Vagina (tissue), 2 donors: ENCODE results near the gene UTY. TPM values are rescaled to one million over a fixed set of nuclear protein-coding genes. Genes with fewer than 3 reads are reported as not detected.

Experiments
- DNase-seq, 2 donors: peaks; one replicate each; pipeline ENCODE4 v3.0.0-alpha.2; 2017; ENCODE audit errors: extremely low spot score in 2 of 2
- H3K27ac ChIP-seq: fragments of 200-600 bp; sonication (generic); one replicate; pipeline ENCODE4 v1.5.1; 2019
- H3K27me3 ChIP-seq: fragments of 200-600 bp; sonication (generic); one replicate; pipeline ENCODE4 v1.5.1; 2019
- H3K36me3 ChIP-seq, 2 donors: fragments of 200-600 bp; sonication (generic); one replicate each; pipeline ENCODE4 v1.5.1; 2017 to 2019
- H3K4me1 ChIP-seq: fragments of 200-600 bp; sonication (generic); one replicate; pipeline ENCODE4 v1.5.1; 2019
- H3K4me3 ChIP-seq, 2 donors: fragments of 200-600 bp; sonication (generic); 1 replicate in 1 of 2; 2 replicates in 1 of 2; pipeline ENCODE4 v1.5.1; 2016 to 2019
- H3K9me3 ChIP-seq: fragments of 200-600 bp; sonication (generic); one replicate; pipeline ENCODE4 v1.5.1; 2019
- POLR2A ChIP-seq, 2 donors: fragments of 450-650 bp; IDR thresholded peaks; one replicate each; pipeline ENCODE4 v1.6.1; 2017; ENCODE audit warnings: antibody characterized with exemption in 2 of 2, mild to moderate bottlenecking in 2 of 2, moderate library complexity in 2 of 2
- POLR2AphosphoS5 ChIP-seq, 2 donors: sonication (generic); formaldehyde crosslinking; IDR thresholded peaks; one replicate each; pipeline ENCODE4 v1.9.0; 2017; ENCODE audit warnings: antibody characterized with exemption in 2 of 2, mild to moderate bottlenecking in 2 of 2, low read depth in 1 of 2; ENCODE audit not compliant: insufficient read depth in 1 of 2
- intact Hi-C: fragments of 100-400 bp; cut with DNase I; formaldehyde crosslinking; loops from one replicate; pipeline ENCODE4 v1.15.1; 2023
- total RNA-seq: library from RNA; depleted of rRNA; stranded (reverse); fragments of >200 nt; gene quantifications from one replicate; pipeline ENCODE4 v1.2.3, GENCODE V29; 2016
- TF ChIP-seq, protein P1 (sequence below), 3 experiments: fragments of 450-650 bp in 2 of 3; fragments of 200-600 bp in 1 of 3; sonication (generic) in 1 of 3; IDR thresholded peaks; one replicate each; pipeline ENCODE4 v1.5.1; 2017 to 2019; ENCODE audit warnings: antibody characterized with exemption in 3 of 3, mild to moderate bottlenecking in 2 of 3, moderate library complexity in 2 of 3

UTY gene
- total RNA-seq, 1 donor from 2014 or later = not detected

DNA sequence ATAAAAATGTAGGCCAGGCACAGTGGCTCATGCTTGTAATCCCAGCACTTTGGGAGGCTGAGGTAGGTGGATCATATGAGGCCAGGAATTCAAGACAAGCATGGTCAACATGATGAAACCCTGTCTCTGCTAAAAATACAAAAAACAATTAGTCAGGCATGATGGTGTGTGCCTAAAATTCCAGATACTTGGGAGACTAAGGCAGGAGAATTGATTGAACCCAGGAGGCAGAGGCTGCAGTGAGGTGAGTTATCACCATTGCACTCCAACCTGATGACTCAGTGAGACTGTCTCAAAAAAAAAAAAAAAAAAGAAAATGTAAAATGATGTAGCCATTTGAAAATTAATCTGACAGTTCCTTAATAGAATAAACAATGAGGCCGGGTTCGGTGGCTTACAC is 171.9 kb downstream of the UTY start:
- Histone ChIP-seq H3K27ac (no peak overlapping the region), H3K4me1 (no peaks in the 10 kb centered on the region), H3K4me3 (no peak overlapping the region), H3K27me3 (no peaks in the 10 kb centered on the region), H3K36me3 (no peaks in the 10 kb centered on the region), H3K9me3 (no peaks in the 10 kb centered on the region)
- TF ChIP-seq POLR2AphosphoS5 (IDR thresholded peaks at IDR 0.05; ENCODE audit: insufficient read depth in 1 of 2, low read depth in 1 of 2) = no peak
- TF ChIP-seq, protein P1, sequence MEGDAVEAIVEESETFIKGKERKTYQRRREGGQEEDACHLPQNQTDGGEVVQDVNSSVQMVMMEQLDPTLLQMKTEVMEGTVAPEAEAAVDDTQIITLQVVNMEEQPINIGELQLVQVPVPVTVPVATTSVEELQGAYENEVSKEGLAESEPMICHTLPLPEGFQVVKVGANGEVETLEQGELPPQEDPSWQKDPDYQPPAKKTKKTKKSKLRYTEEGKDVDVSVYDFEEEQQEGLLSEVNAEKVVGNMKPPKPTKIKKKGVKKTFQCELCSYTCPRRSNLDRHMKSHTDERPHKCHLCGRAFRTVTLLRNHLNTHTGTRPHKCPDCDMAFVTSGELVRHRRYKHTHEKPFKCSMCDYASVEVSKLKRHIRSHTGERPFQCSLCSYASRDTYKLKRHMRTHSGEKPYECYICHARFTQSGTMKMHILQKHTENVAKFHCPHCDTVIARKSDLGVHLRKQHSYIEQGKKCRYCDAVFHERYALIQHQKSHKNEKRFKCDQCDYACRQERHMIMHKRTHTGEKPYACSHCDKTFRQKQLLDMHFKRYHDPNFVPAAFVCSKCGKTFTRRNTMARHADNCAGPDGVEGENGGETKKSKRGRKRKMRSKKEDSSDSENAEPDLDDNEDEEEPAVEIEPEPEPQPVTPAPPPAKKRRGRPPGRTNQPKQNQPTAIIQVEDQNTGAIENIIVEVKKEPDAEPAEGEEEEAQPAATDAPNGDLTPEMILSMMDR (IDR thresholded peaks at IDR 0.05) = no peak
- no peak for TF ChIP-seq POLR2A (IDR thresholded peaks at IDR 0.05)
- intact Hi-C loops = no loop called here
- no peak for DNase-seq

DNA sequence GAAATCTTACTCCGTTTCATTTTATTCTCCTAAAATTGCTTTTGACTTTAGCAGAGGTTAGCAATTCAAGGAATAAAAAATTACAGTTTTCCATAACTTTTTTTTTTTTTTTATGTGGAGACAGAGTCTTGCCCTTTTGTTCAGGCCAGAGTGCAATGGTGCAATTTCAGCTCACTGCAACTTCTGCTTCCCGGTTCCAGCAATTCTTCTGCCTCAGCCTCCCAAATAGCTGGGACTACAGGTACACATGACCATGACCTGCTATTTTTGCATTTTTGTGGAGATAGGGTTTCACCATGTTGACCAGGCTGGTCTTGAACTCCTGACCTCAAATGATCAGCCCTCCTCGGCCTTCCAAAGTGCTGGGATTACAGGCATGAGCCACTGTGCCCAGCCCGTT is 179.0 kb downstream of the UTY start:
- Histone ChIP-seq H3K9me3 (no peaks in the 10 kb centered on the region), H3K27ac (no peak overlapping the region), H3K4me3 (no peak overlapping the region), H3K27me3 (no peaks in the 10 kb centered on the region), H3K4me1 (no peaks in the 10 kb centered on the region), H3K36me3 (no peaks in the 10 kb centered on the region)
- intact Hi-C loops = no loop called here
- no peak for TF ChIP-seq POLR2AphosphoS5 (IDR thresholded peaks at IDR 0.05; ENCODE audit: insufficient read depth in 1 of 2, low read depth in 1 of 2)
- no peak for TF ChIP-seq POLR2A (IDR thresholded peaks at IDR 0.05)
- TF ChIP-seq, protein P1 (IDR thresholded peaks at IDR 0.05) = no peak
- DNase-seq = no peak

DNA sequence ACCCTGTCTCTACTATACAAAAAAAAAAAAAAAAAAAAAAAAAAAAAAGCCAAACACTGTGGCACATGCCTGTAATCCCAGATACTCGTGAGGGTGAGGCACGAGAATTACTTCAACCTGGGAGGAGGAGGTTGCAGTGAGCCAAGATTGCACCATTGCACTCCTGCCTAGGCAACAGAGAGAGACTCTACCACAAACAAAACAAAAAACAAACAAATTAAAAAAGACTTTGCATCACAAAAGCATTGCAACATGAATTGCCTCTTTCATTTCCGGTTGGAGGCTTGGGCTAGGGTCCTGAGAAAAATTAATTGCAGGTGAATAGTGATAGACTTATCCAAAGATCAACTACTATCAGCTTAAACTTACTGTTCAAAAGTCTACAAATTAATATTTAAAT is 180.4 kb downstream of the UTY start:
- no peaks in the 10 kb centered on the region for H3K36me3 ChIP-seq
- no peaks in the 10 kb centered on the region for H3K9me3 ChIP-seq
- intact Hi-C loops = no loop called here

DNA sequence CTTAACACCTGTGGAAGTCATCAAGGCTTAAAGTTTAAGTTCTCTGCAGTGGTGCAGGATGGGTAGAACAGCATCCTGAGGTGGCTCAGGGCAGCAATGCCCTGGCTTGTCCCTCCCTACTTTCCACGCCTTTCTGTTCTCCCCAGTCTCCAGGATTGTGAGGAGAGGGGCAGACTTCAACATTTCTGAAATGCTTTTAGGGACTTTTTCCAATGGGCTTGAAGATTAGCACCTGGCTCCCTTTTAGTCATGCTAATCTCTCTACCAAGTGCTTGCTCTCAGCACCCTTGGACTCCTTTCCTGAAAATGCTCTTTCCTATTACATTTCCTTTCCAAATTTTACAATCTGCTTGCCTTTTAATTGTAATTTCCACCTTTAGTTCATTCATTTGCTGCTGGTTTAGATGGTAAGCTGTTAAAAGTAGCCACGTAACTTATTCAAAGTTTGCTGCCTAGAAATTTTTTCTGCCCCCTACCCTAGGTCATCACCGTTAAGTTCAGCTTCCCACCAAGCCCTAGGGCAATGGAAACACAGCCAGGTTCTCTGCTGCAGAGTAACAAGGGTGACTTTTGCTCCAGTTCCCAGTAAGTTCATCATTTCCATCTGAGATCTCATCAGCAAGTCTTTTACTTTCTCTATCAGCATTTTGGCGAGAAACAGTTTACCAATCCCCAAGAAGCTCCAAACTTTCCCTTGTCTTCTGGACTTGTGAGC is 183.5 kb downstream of the UTY start:
- TF ChIP-seq, protein P1 (IDR thresholded peaks at IDR 0.05) = no peak
- TF ChIP-seq POLR2A (IDR thresholded peaks at IDR 0.05) = no peak
- Histone ChIP-seq H3K9me3 (no peaks in the 10 kb centered on the region), H3K27me3 (no peaks in the 10 kb centered on the region), H3K4me1 (no peaks in the 10 kb centered on the region), H3K27ac (no peak overlapping the region), H3K36me3 (no peaks in the 10 kb centered on the region), H3K4me3 (no peak overlapping the region)
- intact Hi-C loops = no loop called here
- DNase-seq = no peak

More for the DNA sequence above, 180.4 kb downstream of the UTY start:
- Histone ChIP-seq H3K4me3 (no peak overlapping the region), H3K27me3 (no peaks in the 10 kb centered on the region), H3K27ac (no peak overlapping the region), H3K4me1 (no peaks in the 10 kb centered on the region)
- TF ChIP-seq POLR2AphosphoS5 (IDR thresholded peaks at IDR 0.05; ENCODE audit: insufficient read depth in 1 of 2, low read depth in 1 of 2) (no peak), POLR2A (IDR thresholded peaks at IDR 0.05) (no peak)
- TF ChIP-seq, protein P1 (IDR thresholded peaks at IDR 0.05) = no peak
- DNase-seq = no peak

DNA sequence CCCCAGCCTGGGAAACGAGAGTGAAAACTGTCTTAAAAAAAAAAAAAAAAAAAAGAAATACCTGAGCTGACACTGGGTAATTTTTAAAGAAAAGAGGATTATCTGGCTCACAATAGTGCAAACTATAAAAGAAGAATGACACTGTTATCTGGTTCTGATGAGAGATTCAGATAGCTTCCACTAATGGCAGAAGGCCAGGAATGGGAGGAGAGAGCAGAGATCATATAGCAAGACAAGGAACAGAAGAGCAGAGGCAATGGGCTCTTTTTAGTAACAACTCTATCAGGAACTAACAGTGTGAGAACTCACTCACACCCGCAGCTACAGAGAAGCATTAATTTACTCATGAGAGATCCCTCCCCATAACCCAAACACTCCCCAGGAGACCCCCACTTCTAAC is 184.8 kb downstream of the UTY start:
- intact Hi-C loops = no loop called here
- H3K27me3 ChIP-seq = no peaks in the 10 kb centered on the region
- H3K36me3 ChIP-seq = no peaks in the 10 kb centered on the region
- H3K4me1 ChIP-seq = no peaks in the 10 kb centered on the region
- no peak for DNase-seq
- no peak overlapping the region for H3K4me3 ChIP-seq
- TF ChIP-seq, protein P1 (IDR thresholded peaks at IDR 0.05) = no peak
- no peak for TF ChIP-seq POLR2AphosphoS5 (IDR thresholded peaks at IDR 0.05; ENCODE audit: insufficient read depth in 1 of 2, low read depth in 1 of 2)
- no peak for TF ChIP-seq POLR2A (IDR thresholded peaks at IDR 0.05)
- no peaks in the 10 kb centered on the region for H3K9me3 ChIP-seq
- no peak overlapping the region for H3K27ac ChIP-seq
